ENCODE results near the gene ZSCAN1.
"Not testable (repeated sequence)": the region's sequence is repeated elsewhere in the genome, so short reads cannot be mapped to it uniquely, and the experiment has no call there.

The ZSCAN1 gene

DNA sequence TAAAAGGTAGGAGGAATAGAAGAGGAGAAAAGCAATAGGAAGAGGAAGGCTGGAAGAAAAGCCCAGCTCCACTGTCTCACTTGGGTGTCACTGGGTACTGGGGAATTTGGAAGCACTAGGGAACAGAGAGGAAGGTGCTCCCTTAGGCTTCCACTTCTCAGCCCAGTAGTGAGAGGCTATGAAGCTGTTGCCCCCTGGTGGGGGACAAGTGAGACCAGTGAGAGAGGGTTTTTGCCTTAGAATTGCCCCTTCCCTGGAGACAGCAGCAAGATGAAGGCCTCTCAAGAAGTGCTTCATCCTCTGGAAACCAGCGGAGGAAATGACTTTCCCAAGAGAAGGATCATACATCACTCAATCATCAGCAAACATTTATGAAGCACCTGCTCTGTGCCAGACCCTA is 26.5 kb upstream of the ZSCAN1 start:
- no peaks in the 10 kb centered on the region for H3F3A ChIP-seq (ENCODE audit: insufficient read depth, low read length)
- no peaks in the 10 kb centered on the region for H3K9me2 ChIP-seq (ENCODE audit: low read depth, low read length)
- peaks cover 23% of the 10 kb centered on the region for H3K9me3 ChIP-seq (ENCODE audit: low read length)
- H3K4me2 ChIP-seq (ENCODE audit: low read length), result no peak overlapping the region
- H3K4me3 ChIP-seq (ENCODE audit: low read depth, low read length, poor library complexity, severe bottlenecking), result no peak overlapping the region
- no peaks in the 10 kb centered on the region for H3K27me3 ChIP-seq (ENCODE audit: insufficient read depth, low read length)
- TF ChIP-seq EZH2 (IDR thresholded peaks at IDR 0.05; ENCODE audit: borderline replicate concordance, low read length) (no peak), CTCF (IDR thresholded peaks at IDR 0.05; ENCODE audit: low read length) (peak; percentile 29; the same call in 1 of the 2 replicates)
- no peaks in the 10 kb centered on the region for H4K20me1 ChIP-seq (ENCODE audit: insufficient read depth, low read length)
- peaks cover 5% of the 10 kb centered on the region for H3K4me1 ChIP-seq (ENCODE audit: insufficient read depth, low read length, severe bottlenecking)
- H3K79me2 ChIP-seq (ENCODE audit: insufficient read depth, low read length), result no peaks in the 10 kb centered on the region
- peaks cover 13% of the 10 kb centered on the region; the same call in 1 of the 2 replicates for H3K36me3 ChIP-seq (ENCODE audit: insufficient read depth, low read length)
- H2AFZ ChIP-seq (ENCODE audit: low read length), result no peak overlapping the region
- H3K9ac ChIP-seq (ENCODE audit: low read length), result no peak overlapping the region
- H3K27ac ChIP-seq (ENCODE audit: low read depth, low read length, poor library complexity, severe bottlenecking), result no peak overlapping the region

DNA sequence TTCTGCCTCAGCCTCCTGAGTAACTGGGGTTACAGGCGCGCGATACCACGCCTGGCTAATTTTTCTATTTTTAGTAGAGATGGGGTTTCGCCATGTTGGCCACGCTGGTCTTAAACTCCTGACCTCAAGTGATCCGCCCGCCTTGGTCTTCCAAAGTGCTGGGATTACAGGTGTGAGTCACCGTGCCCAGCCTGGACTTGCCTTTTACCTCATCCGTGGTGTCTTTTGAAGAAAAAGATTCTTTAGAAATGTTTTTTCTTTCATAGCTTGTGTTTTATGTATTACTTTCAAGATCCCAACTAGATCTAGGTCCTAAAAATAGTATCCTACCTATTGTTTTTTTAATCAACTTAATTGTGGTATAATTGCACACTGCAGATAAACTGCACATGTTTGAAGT is 24.9 kb upstream of the ZSCAN1 start:
- not testable (repeated sequence) for H3K4me2 ChIP-seq (ENCODE audit: low read length); H3K9ac ChIP-seq (ENCODE audit: low read length); H3K79me2 ChIP-seq (ENCODE audit: insufficient read depth, low read length); H4K20me1 ChIP-seq (ENCODE audit: insufficient read depth, low read length); H3F3A ChIP-seq (ENCODE audit: insufficient read depth, low read length); H3K27me3 ChIP-seq (ENCODE audit: insufficient read depth, low read length); H3K36me3 ChIP-seq (ENCODE audit: insufficient read depth, low read length); H3K4me1 ChIP-seq (ENCODE audit: insufficient read depth, low read length, severe bottlenecking); H3K27ac ChIP-seq (ENCODE audit: low read depth, low read length, poor library complexity, severe bottlenecking); H3K4me3 ChIP-seq (ENCODE audit: low read depth, low read length, poor library complexity, severe bottlenecking); H2AFZ ChIP-seq (ENCODE audit: low read length); H3K9me2 ChIP-seq (ENCODE audit: low read depth, low read length)
- H3K9me3 ChIP-seq (ENCODE audit: low read length), result peaks cover 18% of the 10 kb centered on the region

DNA sequence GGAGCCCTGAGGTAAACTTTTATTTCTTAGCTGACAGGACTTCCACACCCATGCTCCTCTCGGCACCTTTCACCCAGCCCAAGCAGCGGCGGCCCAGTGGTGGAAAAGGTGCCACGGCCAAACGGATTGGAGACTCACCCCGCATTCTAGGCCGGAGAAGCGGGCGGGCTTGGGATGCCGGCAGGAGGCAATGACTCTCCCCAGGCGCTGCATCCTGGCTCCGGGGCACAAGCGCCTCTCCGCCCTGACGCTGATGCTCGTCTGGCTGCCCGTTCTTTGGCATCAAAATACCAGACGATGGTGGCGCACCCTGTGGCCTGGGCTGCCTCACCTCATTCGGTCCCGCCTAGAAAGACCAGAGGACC is 24.5 kb upstream of the ZSCAN1 start:
- H2AFZ ChIP-seq (ENCODE audit: low read length), result no peak overlapping the region
- peaks cover 17% of the 10 kb centered on the region for H3K9me3 ChIP-seq (ENCODE audit: low read length)

More for the DNA sequence above, 24.5 kb upstream of the ZSCAN1 start:
- Histone ChIP-seq H3K9ac (ENCODE audit: low read length) (no peak overlapping the region), H3K79me2 (ENCODE audit: insufficient read depth, low read length) (no peaks in the 10 kb centered on the region), H4K20me1 (ENCODE audit: insufficient read depth, low read length) (no peaks in the 10 kb centered on the region), H3K4me3 (ENCODE audit: low read depth, low read length, poor library complexity, severe bottlenecking) (no peak overlapping the region), H3F3A (ENCODE audit: insufficient read depth, low read length) (no peaks in the 10 kb centered on the region), H3K4me1 (ENCODE audit: insufficient read depth, low read length, severe bottlenecking) (no peaks in the 10 kb centered on the region), H3K36me3 (ENCODE audit: insufficient read depth, low read length) (peaks cover 5% of the 10 kb centered on the region; the same call in 1 of the 2 replicates), H3K4me2 (ENCODE audit: low read length) (no peak overlapping the region), H3K27me3 (ENCODE audit: insufficient read depth, low read length) (no peaks in the 10 kb centered on the region), H3K9me2 (ENCODE audit: low read depth, low read length) (no peaks in the 10 kb centered on the region), H3K27ac (ENCODE audit: low read depth, low read length, poor library complexity, severe bottlenecking) (no peak overlapping the region)
- no peak for TF ChIP-seq EZH2 (IDR thresholded peaks at IDR 0.05; ENCODE audit: borderline replicate concordance, low read length)
- TF ChIP-seq CTCF (IDR thresholded peaks at IDR 0.05; ENCODE audit: low read length), result no peak
